GM18502 (cell line): ENCODE data around the gene RAD51B.
"Not testable (repeated sequence)": the region's sequence is repeated elsewhere in the genome, so short reads cannot be mapped to it uniquely, and the experiment has no call there.

Experiments used
- ATAC-seq: cut with Tn5 transposase; IDR thresholded peaks from one replicate; pipeline ENCODE4 v1.9.1; 2021; ENCODE audit warnings: mild to moderate bottlenecking; ENCODE audit not compliant: unreplicated experiment, poor library complexity

The RAD51B gene

GRCh38 chr14:68686205-68686465 lies 866.6 kb downstream of the RAD51B start:
- ATAC-seq, result no peak

DNA sequence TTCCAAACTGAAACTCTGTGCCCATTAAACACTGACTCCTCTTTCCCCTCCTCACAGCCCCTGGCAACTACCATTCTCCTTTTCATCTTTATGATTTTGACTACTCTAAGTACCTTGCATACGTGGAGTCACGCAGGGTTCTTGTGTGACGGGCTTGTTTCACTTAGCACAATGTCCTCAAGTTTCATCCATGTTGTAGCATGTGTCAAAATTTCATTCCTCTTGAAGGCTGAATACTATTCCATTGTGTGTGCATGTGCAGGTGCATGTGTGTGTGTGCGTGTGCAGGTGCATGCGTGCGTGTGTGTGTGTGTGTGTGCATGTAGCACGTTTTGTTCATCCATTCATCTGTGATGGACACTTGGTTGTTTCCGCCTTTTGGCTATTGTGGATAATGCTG lies 867.1 kb downstream of the RAD51B start:
- ATAC-seq, result no peak

- ATAC-seq, result no peak
Measured at GRCh38 chr14:68687746-68688145, 868.2 kb downstream of the RAD51B start.

- ATAC-seq, result no peak
Measured at GRCh38 chr14:68688872-68689371, 869.3 kb downstream of the RAD51B start.

DNA sequence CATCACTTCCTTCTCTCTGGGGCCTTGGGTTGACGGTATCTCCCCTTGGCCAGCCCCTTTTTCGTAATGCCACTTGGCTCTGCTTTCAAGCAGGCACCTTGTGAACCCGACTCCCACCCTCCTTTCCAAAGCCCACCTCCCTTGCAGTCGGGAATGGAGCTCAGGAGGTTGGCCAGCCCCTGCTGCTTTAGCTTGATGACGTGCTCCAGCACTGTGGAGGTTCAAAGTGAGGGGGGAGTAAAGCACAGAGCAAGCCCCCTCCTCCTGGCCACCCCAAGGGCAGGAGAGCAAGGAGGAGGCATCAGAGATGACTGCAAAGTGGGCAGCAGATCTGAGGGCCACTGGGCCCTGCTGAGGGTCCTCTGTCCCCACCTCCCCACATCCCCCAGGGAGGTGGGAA lies 869.9 kb downstream of the RAD51B start:
- ATAC-seq, result no peak

GRCh38 chr14:68690089-68690958 lies 870.7 kb downstream of the RAD51B start:
- ATAC-seq, result no peak

DNA sequence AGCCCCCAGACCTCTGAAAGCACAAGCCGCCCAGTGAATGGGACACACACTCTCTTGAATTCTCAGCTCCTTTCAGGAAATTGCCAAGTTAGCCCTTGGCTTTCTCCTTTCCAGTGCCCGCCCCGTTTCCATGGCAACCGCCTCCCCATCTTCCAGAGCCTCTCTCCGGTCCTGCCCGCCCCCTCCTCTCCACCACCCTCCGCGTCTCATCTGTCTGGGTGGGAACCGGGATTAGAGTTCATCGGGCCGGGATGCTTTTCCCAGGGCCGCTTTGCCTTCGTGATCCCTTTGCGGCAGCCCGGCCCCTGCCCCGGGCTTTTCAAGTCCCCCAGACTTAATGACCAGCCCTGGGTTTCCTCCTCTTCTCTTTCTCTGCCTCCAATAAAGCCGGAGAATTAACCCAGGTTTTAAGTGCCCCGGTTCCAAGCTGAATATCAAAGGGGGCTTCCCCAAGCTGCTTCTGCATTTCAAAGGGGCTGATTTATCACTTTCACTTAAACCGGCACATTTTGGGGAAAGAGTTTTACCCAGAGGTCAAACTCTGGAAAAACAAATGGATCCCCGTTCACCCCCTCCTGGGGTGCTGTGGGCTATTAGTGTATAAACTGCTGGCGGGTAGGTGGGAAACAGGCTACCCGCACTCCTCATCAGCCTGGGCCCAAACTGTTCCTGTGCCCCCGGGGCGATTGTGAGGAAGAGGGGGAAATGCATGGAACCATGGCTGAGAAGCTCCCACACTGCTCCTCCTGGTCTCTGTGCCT lies 871.6 kb downstream of the RAD51B start:
- ATAC-seq, result no peak

- no peak for ATAC-seq
Measured at GRCh38 chr14:68691792-68692118, 872.2 kb downstream of the RAD51B start.

- ATAC-seq, result no peak
Measured at GRCh38 chr14:68692216-68692615, 872.6 kb downstream of the RAD51B start.

GRCh38 chr14:68692916-68693771 lies 873.6 kb downstream of the RAD51B start:
- ATAC-seq, result no peak

DNA sequence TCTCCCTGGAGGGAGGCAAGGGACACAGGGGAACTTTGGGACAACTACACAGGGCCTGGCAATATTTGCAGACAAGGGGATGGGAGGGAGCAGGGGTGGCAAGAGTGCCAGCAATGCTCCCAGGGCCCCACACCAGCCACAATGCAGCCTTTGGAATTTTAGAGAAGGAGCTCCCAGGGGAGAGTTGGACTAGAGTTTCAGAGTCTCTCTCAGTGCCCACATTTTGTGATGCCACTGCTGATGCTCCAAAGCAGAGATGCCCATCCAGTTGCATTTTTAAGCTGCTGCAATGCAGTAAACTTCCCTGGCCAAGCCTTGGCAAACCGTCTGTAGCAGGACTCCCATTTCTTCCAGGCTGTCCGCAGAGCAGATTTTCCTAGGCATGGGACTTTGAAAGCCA lies 874.3 kb downstream of the RAD51B start:
- no peak for ATAC-seq

GRCh38 chr14:68694516-68695235 lies 875.1 kb downstream of the RAD51B start:
- no peak for ATAC-seq

DNA sequence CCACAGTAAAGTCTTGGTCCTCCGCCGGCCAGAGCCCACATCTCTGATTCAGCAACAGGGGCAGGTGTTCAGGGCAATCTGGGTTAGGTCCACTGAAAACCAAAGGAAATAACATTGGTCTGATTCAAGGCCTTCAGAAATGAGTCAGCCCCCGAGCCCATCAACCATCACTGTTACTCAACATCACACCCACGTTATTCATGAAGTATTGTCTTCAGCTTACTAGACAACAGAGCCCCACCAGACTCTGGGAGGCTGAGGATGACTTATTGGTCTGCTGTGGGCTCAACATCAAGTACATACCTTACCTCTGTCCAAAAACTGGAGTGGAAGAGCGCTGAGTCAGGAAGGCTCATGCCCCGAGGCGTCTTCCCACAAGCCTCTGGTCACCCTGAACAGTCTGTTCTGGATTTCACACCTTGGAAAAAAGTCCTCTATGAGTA lies 875.8 kb downstream of the RAD51B start:
- peak; percentile 82 for ATAC-seq

- ATAC-seq, result no peak
Measured at GRCh38 chr14:68695856-68696255, 876.3 kb downstream of the RAD51B start.

GRCh38 chr14:68696266-68696665 lies 876.7 kb downstream of the RAD51B start:
- no peak for ATAC-seq

DNA sequence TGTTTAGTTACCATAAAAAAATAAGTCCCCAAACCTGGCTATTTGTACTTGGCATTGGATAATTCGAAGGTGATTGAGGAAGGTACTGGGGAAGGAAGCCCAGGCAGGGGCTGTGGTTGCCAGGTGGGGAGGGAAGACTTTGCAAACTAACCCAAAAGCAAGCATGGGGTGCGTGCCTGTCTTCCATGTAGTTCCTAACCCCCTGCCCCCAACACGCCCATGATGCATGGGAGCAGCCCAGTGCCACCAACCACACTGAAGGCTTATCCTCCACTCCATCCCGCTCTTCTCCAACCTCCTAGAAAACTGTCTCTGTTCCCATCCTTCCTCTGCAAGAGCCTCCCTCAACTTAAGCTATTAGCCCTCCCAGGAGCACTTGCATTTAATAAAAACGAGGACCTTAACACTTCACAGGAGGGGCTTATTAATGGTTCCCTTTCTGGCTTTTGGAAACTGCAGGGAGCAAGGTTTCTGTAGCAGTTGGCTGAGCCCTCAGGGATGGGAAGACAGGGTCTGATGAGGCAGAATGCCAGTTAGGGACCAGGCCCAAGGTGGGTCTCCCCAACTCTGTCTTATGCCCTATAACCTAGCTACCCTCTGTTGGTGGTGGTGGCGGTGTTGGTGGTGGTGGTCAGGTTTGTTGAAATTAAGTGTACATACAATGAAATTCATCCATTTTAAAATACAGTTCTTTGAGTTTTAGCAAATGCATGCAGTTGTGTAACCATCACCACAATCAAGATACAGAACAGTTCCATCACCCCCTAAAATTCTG lies 877.3 kb downstream of the RAD51B start:
- ATAC-seq, result no peak

DNA sequence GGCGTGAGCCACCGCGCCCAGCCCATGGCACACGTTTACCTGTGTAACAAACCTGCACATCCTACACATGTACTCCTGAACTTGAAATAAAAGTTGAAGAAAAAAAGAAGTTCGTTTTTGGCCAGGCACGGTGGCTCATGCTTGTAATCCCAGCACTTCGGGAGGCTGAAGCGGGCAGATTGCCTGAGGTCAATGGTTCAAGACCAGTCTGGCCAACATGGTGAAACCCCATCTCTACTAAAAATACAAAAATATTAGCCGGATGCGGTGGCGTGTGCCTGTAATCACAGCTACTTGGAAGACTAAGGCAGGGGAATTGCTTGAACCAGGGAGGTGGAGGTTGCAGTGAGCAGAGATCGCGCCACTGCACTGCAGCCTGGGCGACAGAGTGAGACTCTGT lies 879.2 kb downstream of the RAD51B start:
- ATAC-seq, result not testable (repeated sequence)

GRCh38 chr14:68701001-68701741 lies 881.6 kb downstream of the RAD51B start:
- ATAC-seq, result no peak

DNA sequence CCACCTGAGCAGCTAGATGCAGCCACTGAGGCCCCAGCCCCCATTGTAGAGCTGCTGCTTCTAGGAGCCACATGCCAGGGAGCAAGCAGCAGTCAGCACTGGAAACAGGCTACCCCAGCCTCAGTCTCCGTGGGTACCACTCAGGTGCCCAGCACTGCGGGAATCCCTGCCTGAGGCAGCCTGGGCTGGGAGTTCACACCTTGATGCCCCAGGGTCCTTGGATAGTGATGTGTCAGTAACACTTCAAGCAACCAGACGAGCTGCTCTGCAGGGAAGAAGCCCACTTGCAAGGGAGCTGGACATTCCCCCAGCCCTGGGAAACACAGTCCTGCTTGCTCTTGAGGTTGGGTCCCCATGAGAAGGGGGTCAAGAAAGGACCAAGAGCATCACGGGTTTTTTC lies 882.6 kb downstream of the RAD51B start:
- no peak for ATAC-seq
